WTC11 (cell line): ENCODE results near the gene ASXL3.

ENCODE experiments used
- ATF2 ChIP-seq: sonication (generic); formaldehyde crosslinking; IDR thresholded peaks from 2 replicates; pipeline ENCODE4 v1.8.1; 2022; ENCODE audit warnings: low read depth, missing genetic modification reagents, borderline replicate concordance
- ATF6 ChIP-seq: sonication (generic); formaldehyde crosslinking; IDR thresholded peaks from 2 replicates; pipeline ENCODE4 v1.8.1; 2023; ENCODE audit warnings: mild to moderate bottlenecking, missing genetic modification reagents
- CBFB ChIP-seq: sonication (generic); formaldehyde crosslinking; IDR thresholded peaks from 2 replicates; pipeline ENCODE4 v1.8.1; 2022; ENCODE audit warnings: mild to moderate bottlenecking, low read depth, missing genetic modification reagents
- CDX4 ChIP-seq: fragments of 250-450 bp; sonication (Bioruptor Pico); IDR thresholded peaks from 2 replicates; pipeline ENCODE4 v1.9.0; 2021; ENCODE audit warnings: moderate library complexity, mild to moderate bottlenecking, inconsistent platforms, borderline replicate concordance
- CTCF ChIP-seq: fragments of 200-600 bp; IDR thresholded peaks from 2 replicates; pipeline ENCODE4 v1.8.0; 2022; ENCODE audit warnings: antibody characterized with exemption
- JUN ChIP-seq: sonication (generic); formaldehyde crosslinking; IDR thresholded peaks from 2 replicates; pipeline ENCODE4 v1.8.0; 2023; ENCODE audit warnings: mild to moderate bottlenecking, missing genetic modification reagents
- MLX ChIP-seq: sonication (generic); formaldehyde crosslinking; IDR thresholded peaks from 2 replicates; pipeline ENCODE4 v1.8.1; 2023; ENCODE audit warnings: mild to moderate bottlenecking, missing genetic modification reagents, moderate library complexity
- MXD4 ChIP-seq: fragments of 250-450 bp; sonication (Bioruptor Pico); IDR thresholded peaks from 2 replicates; pipeline ENCODE4 v1.8.0; 2021; ENCODE audit warnings: mild to moderate bottlenecking, moderate library complexity, borderline replicate concordance
- NR2C2 ChIP-seq: sonication (generic); formaldehyde crosslinking; IDR thresholded peaks from 2 replicates; pipeline ENCODE4 v1.8.0; 2022; ENCODE audit warnings: mild to moderate bottlenecking, missing genetic modification reagents
- PREB ChIP-seq: sonication (generic); formaldehyde crosslinking; IDR thresholded peaks from 2 replicates; pipeline ENCODE4 v1.8.1; 2022; ENCODE audit warnings: mild to moderate bottlenecking, missing genetic modification reagents, moderate library complexity, borderline replicate concordance
- SP1 ChIP-seq: sonication (generic); formaldehyde crosslinking; conservative IDR thresholded peaks from 2 replicates; pipeline ENCODE4 v1.8.1; 2022; ENCODE audit warnings: missing genetic modification reagents
- USF1 ChIP-seq: sonication (generic); formaldehyde crosslinking; IDR thresholded peaks from 2 replicates; pipeline ENCODE4 v1.8.0; 2022; ENCODE audit warnings: mild to moderate bottlenecking, missing genetic modification reagents
- ZNF232 ChIP-seq: sonication (generic); formaldehyde crosslinking; IDR thresholded peaks from 2 replicates; pipeline ENCODE4 v1.8.0; 2022; ENCODE audit warnings: mild to moderate bottlenecking, missing genetic modification reagents

GRCh38 chr18:33696332-33697162, 118.5 kb downstream of the ASXL3 start:
- TF ChIP-seq USF1 (CRISPR knock-in tag) (no peak), CDX4 (CRISPR knock-in tag) (no peak), ZNF232 (CRISPR knock-in tag) (no peak), CTCF (no peak), MXD4 (CRISPR knock-in tag) (no peak), CBFB (CRISPR knock-in tag) (no peak), NR2C2 (no peak), ATF2 (CRISPR knock-in tag) (no peak), JUN (CRISPR knock-in tag) (no peak), PREB (CRISPR knock-in tag) (no peak), ATF6 (no peak), MLX (CRISPR knock-in tag) (no peak), SP1 (CRISPR knock-in tag) (no peak)
